NCI-H69 (cell line): ENCODE results near the gene NUDT2.

Source experiments
- DNase-seq: peaks from one replicate; lab custom pipeline; 2025; lab: John Stamatoyannopoulos, UW

The NUDT2 gene

DNA sequence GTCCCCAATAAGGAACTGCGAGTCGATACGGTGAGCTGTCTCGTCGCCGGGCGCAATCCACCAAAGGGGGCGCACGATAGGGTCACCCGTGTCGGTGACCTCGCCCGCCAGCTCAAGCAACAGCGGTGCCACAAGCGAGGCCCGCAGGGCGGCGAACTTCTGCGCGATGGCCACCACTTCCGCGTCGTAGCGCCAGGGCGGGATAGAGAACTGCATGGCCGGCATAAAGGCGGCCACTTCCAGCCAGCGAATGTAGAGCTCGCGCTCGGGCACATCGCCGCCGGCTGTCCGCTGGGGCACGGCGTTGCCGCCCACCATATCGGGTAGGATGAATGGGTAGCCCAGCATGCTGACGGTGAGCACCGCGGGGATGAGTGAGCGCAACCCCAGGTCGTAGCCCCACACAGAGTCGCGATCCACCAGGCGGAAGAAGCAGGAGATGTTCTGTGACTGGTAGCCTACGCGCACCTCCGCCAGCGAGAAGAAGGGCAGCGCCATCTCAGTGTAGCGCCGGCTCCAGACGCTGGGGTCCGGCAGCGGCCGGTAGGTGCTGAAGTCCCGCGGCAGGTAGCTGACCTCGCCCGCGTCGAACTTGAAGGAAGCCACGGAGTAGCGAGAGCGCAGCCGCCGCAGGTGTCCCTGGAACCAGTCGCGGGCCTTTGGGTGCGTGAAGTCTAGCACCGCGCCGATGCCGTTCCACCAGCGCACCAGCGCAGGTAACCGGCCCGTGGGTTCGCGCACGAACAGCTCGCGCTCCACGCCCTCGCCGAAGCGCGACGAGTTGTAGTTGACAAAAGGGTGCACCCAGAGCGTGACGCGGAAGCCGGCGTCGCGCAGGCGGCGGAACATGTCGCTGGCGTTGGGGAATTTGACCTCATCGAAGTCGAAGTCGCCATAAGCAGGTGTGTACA is 41.9 kb downstream of the NUDT2 start:
- DNase-seq: no peak

GRCh38 chr9:34371886-34372466 is 42.6 kb downstream of the NUDT2 start:
- no peak for DNase-seq

GRCh38 chr9:34372467-34373011 is 43.2 kb downstream of the NUDT2 start:
- no peak for DNase-seq

DNA sequence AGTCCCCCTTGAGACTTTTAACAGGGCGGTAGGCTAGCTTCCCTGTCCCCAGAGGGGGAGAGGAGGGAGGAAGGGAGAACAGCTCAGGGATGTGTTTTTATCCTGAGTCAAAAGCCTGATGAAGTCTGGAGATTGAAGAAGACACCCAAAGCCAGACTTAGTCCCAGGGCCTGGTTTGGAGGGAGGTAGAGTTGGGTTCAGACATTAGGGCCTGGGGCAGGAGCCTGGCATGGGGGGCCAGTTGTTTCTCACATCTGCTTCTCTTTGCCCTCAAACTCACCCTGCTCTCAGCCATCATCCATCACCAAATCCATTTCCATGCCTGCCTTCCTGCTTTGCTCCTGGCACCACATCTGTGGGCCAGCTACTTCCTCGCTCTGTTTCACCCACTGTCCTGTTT is 44.4 kb downstream of the NUDT2 start:
- DNase-seq: no peak

GRCh38 chr9:34374339-34374738 is 45.0 kb downstream of the NUDT2 start:
- DNase-seq: no peak

GRCh38 chr9:34374905-34375552 is 45.7 kb downstream of the NUDT2 start:
- DNase-seq: peak; percentile 97

- peak; percentile 67 for DNase-seq
Observed at GRCh38 chr9:34375901-34376595, 46.7 kb downstream of the NUDT2 start.

DNA sequence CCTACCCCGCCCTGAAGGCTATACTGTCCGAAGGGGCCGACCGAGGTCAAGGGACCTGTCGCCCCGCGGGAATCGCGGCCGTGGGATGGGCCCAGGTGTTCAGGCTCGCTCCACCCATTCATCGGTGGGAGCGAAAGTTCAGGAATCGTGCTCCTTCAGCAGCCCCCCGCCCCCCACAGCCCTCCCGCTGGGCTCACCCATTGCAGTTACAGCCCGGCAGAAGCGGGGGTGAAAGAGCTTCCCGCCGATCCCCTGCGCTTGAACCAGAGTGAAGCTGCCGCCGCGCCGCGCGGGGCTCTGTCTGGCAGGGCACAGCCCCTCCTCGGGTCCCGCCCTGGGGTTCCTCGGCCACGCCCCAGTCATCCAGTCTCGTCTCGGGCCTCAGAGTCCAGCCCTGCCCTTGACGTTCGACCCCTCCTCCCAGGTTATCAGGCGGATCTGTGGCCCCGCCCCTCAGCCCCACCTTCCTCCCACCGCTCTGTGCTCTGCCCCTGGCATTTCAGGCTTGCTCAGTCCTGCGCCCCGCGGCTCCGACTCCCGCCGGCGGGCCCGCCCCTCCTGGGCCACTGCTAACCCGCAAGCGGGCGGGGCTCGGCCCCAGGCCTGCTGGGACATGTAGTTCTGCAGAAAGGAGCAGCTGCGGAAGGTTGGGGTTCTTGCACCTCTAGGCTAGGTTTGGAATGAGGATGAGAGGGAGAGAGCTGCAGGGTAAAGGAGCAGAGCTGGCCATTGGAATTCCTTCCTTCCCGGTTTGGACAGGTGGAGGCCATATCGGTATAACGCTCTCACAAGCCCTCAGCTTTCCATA is 47.4 kb downstream of the NUDT2 start, which contains the start of gene MYORG:
MYORG (minus strand) TSS at position 303 of the 808 bp plus-strand sequence. CDS start 3,955 bp downstream, outside the sequence.
- DNase-seq: peak; percentile 96

GRCh38 chr9:34377404-34377746 is 48.0 kb downstream of the NUDT2 start:
- DNase-seq: no peak

DNA sequence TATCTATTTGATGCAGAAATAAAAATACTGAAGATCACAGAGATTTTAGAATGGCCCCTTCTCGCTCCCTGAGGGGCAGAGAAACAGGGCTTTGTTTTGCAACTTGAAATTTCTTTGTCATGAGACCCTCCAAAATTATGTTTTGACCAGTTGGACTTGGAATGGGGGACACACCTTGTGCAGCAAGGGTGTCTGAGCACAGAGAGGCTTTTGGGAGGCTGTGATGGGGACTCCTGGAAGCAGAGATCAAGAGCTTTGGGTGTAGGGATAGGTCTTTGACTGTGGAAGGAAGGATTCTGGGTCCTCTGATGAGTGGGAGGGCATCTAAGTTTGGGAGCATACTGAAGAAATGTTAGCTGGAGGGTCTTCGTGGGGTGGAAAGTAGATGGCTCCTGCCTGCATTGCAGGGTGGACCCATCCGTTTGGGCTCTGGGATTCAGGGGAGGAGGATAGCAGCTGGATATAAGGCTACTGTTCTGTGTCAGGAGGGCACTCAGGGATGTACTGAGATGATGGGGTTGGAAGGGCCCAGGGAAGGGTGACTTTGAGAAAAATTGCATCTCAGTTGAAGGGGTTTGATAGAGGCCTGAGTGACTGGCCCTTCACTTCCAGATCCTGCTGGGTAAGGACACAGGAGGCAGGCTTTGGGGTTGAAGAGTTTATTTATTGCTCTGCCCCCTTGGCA is 49.1 kb downstream of the NUDT2 start:
- DNase-seq: no peak

DNA sequence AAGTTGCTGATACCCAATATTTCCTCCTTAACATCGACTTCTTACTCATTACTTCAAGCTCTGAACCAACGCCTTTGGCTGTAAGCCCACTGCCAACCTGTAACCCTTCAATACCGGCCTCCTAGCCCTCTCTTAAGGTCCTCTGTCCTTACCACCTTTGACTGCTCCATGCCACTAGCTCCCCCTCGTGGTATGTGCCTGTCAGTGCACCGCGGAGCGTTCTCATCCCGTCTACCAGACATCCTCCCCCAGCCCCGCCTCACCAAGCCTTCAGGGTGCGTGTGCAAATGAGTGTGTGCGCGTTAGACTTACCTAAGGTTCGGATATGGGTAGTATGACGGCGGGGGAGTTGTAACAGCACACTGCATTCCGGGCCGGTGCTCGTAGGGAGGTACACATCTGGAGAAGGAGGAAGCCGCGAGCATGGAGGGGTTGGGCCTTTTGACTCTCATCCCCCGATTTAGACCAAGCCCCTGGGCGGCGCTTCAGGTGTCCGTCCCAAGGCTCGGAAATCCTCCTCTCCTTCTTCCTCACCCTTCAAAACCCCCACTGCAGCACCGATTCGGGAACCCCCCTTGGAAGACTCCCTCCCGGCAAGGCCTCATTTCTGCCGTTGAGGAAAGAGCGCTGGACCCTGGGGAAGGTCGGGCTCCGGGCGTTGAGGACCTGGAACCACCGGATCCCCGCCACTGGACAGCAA is 50.1 kb downstream of the NUDT2 start:
- peak; percentile 88 for DNase-seq

- peak; percentile 60 for DNase-seq
Observed at GRCh38 chr9:34380034-34380510, 50.7 kb downstream of the NUDT2 start.

DNA sequence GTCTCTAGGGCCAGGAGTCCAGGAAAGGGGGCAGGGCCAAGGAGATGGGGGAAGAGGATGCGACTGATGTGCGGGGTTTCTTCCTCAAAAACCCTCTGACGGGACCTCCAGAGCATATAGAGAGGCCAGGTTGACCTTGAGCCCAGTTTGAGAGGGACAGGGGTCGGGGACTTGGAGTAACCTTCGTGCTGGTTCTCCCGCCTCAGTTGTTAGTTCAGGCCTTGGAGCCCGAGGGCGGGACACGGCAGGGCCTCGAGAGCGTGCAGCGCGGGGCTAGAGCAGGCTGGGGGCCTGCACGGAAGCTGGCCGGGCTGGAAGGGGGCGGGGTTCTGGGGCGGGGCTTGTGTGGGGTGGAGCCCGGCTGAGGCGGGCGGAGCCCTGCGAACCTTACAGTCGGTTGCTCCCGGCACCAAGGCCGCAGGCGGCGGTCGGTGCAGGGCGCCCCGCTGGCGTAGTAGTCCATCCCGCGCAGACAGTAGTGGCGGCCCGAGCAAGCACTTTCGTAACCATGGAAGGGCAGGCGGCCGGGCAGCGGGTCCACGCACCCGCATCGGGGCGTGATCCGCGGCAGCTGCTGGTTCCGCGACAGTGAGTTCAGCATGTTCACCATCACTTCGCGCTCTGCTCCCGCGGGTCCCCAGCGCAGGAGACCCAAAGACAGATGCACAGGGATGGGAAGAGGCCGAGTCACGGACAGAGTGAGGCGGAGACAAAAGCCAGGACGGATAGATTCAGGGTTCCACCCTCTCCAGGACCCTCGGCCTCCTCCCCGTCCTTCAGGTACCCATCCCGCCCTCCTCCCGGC is 51.3 kb downstream of the NUDT2 start:
- peak; percentile 93 for DNase-seq

DNA sequence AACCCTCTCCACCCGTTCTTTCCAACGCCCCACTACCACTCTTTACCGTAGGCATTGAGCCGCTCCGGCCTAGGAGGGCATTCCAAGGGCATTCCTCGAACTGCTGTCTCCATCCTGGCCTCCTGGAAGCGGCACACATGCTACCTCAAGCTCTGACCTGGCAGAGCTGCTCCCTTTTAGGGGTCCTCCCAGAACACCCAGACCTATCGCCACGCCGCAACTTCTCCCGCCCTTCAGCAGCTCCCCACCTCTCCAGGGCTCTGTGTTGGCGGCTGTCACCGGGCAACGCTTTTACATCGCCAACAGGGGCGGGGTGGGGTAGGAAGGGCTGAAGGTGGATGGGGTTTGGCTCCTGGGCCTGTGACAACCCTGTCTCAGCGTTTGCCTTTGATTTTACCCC is 52.0 kb downstream of the NUDT2 start:
- DNase-seq: peak; percentile 62

DNA sequence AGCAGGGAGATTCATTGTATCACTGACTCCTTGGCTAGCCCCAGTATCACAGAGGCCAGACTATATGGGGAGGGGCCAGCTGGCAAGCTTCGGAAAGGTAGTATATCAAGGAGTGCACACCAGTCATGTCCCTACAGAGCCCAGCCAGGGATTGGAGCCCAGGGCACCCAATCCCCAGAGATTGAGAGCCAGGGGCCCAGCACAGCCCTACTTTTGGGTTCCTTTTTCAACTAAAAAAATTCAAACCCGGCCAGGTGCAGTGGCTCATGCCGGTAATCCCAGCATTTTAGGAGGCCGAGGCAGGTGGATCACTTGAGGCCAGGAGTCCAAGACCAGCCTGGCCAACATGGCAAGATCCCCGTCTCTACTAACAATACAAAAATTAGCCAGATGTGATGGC is 52.7 kb downstream of the NUDT2 start:
- DNase-seq: no peak

DNA sequence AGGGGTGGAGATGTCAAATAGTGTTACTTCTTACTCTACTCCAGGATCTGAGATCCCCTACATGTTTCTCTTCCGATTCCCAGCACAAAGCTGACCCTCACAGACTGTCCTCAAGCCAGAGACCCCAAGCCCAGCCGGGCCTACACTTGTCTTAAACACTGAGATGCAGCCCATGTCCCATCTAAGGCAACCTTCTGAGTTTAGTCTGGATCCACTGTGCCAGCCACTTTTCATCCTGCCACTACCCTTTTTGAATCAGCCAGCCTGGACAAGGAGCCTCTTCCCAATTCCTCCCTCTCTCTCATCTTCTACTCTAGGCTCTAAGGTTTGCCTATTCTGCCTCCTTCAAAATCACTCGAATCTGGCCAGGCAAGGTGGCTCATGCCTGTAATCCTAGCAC is 53.5 kb downstream of the NUDT2 start:
- no peak for DNase-seq

DNA sequence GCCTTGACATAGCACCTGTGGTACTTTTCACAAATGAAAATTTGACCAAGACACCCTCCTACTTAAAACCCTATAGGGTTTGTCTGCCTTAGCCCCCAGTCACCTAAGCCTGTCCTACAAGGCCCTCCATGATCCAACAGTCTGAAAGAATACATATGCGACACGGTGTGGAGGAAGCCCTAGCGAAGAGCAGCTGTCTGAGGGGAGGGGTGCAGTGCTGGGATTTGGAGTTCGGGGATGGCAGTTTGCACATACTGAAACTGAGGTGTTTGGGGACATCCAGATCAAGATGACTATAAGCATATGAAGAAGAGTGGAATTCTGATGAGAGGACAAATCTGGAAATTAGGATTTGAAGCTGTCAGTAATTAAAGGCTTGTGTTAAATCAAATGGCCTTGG is 54.5 kb downstream of the NUDT2 start:
- DNase-seq: no peak

DNA sequence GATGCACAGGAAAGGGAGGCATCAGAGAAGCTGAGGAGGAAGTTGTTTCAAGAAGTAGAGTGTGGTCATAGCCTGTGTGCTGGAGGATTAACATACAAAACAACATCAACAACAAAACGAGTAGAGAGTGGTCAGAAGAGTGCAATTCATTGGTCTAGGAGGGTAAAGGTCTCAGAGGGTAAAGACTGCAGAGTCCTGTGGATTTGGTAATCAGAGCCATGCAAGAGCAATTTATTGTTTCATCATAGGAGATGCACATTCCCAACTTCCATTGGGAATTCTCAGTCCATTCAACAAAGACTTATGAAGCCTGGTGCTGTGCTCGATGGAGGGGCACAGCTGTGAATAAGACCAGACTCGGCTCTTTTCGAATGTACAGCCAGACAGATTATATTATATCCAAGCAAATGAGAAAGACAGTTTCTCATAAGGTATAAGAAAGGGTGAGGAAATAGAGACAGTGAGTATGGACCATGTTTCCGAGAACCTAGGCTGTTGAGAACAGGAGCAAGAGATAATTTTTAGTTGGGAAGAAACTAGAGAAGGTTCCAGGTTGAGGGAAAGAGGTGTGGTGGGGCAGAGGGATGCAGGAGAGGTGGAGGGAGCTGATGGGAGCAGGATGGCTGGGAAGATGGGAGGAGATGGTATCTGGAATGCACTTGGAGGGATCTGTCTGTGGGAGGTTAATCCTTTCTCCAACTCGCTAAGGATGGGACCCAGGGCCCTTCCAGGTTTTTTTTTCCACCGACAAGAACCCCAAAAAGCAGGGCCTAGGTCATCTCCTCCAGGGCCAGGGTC is 55.2 kb downstream of the NUDT2 start:
- no peak for DNase-seq
